ENCODE data around the gene CPNE5.

CPNE5 gene

DNA sequence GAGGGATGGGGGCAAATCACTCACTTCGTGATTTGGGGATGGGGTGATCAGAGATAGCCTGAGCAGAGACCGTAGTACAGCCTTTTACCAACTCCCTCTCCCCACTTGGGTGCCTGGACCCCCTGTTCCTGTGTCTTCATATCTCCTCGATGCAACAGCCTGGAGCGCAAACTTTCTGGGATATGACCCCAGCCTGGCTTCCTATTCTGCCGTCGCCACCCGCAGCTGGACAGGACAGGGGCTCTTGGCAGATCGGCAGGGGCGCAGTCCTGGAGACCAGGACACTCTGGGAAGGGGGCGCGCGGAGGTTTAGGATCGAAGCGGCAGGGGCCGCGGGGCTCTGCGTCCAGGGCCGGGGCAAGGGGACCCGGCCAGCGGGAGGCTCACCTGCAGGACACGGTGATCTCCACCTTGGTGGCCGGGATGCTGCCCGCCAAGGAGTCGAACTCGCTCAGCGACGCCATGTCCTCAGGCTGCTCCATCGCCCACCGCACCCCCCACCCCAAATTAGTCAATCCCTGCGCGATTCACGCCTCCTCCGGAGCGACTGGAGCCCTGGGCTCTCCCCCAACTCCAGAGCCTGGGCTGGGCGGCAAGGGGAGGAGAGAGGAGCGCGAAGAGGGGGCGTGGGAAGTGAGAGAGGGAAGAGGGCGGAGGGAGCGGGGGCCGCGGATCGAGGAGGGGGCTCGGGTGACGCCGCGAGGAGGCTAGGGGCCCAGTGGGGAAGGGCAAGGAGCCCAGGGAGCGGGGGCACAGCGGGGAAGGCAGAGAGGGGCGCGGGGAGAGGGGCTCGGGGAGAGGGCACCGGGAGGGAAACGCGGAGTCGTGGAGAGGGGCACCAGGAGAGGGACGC is at the start of gene CPNE5:
Gene CPNE5, minus strand, starts transcription at position 549 of the 853 bp plus-strand sequence. Its CDS starts 67 bp downstream, at position 482.
- no peak for DNase-seq (ENCODE audit: low spot score)

DNA sequence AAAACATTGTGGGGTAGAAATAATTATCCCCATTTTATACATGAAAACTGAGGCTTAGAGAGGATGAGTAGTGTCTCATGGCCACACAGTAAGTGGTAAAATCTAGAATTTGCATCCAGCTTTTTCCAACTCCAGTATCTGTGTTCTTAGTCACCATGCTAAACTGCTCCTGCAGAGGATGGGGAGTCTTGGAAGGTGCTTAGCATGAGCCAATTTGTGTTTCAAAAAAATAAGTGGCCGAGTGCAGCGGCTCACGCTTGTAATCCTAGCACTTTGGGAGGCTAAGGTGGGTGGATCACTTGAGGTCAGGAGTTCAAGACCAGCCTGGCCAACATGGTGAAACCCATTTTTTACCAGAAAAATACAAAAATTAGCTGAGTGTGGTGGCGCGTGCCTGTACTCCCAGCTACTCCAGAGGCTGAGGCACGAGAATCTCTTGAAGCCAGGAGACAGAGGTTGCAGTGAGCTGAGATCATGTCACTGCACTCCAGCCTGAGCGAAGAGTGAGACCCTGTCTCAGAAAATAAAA is 48.9 kb upstream of the CPNE5 start:
- no peak for DNase-seq (ENCODE audit: low spot score)

DNA sequence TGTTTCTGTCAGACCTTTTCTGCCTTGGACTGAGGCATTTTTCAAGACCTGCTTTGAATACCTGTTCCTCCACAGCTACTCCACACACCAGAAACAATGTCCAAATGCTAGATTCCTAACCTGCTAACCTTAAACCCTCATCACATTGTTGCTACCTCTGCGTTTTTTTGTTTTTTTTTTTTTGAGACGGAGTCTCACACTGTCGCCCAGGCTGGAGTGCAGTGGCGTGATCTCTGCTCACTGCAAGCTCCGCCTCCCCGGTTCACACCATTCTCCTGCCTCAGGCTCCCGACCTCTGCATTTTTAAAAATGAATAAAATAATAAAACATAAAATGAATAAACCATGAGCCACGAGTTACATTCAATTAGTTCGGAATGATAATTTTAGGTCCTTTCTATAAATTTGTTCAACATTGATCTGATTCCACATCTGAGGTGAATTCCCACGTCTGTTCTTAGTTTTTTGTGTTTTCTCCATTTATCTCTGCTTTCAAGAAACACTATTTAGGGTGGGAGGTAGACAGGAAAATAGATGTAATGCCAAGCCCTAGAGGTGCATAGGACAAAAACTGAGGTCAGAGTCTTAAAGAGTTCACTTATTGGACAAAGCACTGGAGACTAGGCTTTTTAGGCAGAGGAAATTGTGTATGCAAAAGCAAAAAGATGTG is 47.8 kb upstream of the CPNE5 start:
- DNase-seq (ENCODE audit: low spot score): no peak

DNA sequence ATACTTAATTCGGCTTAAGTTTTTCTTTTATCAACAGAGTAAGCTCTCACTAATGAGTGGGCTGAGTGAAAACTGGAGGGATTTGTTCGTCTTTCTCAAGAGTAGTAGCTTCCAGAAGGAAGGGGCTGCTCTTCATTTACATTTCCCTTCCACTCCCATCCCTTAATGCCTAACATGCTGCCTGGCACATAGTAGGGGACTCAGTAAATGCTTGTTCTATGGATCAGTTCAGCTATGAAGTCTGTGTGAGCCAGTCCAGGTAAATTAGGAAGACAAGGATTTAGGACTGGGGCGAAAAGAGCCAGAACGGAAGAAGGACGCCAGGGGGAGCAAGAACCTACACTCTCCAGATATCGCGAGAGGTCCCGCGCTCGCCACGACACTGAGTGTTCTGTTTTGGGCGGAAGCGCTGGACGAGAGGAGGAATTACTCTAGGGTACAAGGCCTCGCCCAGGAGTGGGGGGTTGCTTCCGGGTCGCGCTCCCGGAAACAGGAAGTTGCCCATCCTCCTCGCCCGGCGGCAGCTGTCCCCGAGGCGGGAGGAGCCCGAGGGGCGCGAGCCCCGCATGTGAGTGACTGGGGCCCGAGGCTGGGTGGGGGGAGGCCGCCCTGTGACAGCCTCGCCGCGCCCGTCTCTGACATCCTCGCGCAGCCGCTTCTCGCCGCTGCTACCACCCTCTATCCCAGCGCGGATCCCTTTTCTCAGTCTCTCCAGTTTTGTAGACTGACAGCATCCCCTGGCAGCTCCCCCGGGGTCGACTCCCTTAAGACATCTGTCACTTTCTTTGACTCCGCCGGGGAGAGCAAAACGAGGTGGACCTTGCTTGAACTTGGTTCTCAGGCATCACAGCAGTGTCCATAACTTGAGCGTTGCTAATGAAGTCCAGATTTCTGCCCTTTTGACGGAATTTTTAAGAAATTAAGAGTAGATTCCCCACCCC is 46.5 kb upstream of the CPNE5 start, which contains the start of gene C6orf89:
Gene C6orf89, plus strand, starts transcription at position 492 of the 941 bp plus-strand sequence. CDS start 13,493 bp downstream, outside the sequence.
- DNase-seq (ENCODE audit: low spot score): peak; percentile 98

DNA sequence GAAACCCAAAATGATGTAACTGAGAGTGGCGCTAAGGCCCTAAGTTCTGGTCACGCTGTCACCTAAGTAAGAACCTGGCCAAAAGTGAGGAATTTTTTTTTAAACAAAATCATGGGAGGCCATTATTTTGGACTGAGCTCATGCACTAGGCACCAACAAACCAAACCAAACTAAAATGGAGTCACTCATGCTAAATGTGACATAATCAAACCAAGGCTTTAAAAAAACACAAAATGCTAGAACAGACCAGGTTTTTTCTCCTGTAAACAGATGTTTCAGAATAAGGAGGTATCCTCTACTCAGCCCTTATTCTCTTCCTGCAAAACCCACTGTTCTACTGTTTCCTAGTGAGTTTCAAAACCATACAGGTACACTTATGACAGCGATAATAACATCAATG is 45.4 kb upstream of the CPNE5 start:
- no peak for DNase-seq (ENCODE audit: low spot score)

DNA sequence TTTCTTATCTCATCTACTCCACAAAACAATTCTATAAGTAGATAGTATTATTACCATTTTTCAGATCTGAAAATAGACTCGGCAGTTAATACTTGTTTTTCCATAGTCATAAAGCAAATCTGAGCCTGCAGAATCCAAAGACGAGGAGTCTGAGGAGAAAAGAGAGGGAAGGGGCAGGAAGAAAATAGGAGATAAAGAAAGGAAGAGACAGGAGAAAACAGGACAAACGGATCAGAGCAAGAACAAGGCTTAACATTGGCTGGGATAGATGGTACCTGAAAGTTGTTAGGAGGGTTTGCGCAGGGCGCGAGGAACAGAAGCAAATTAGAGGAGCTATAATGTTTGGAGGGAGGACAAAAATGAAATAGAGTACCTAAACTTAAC is 36.0 kb upstream of the CPNE5 start:
- no peak for DNase-seq (ENCODE audit: low spot score)

DNA sequence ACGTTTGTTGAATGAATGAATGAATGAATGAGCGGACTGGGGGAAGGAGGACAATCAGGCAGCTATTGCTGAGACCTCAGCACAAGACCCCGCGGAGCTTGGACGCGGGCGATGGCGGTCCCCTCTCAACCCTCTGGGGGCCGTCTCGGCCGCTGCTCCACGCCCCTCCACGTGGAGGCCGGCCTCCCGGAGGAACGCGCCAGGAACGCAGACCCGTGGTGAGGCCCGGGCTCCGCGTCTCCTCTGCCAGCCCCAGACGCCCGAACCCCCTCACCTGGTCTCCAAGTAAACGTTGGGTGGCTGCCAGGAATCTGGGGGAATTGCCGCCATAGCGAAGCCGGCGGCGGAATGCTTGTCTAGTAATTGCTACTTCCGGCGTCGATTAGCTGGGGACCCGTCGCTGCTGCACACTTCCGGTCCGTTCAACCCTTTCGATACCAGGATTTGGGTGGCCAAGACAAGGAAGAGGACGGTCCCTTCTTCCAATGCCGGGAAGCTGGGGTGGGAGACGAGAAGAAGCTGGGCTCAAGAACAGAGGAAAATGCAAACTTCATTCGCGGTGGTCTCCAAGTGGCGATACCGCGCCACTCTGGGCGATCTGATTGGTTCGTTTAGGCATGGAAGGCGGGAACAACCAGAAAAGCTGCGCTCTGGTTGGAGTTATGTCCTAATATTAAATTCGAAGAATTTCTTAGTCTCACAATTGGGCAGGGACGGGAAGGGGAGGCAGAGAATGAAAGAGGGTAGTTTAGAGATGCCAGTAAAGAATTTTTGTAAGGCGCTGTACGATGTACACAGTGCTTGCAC is 35.4 kb upstream of the CPNE5 start, which contains the start of gene PPIL1:
Gene PPIL1, minus strand, starts transcription at position 361 of the 807 bp plus-strand sequence. Its CDS starts 31 bp downstream, at position 330.
- peak; percentile 91 for DNase-seq (ENCODE audit: low spot score)

DNA sequence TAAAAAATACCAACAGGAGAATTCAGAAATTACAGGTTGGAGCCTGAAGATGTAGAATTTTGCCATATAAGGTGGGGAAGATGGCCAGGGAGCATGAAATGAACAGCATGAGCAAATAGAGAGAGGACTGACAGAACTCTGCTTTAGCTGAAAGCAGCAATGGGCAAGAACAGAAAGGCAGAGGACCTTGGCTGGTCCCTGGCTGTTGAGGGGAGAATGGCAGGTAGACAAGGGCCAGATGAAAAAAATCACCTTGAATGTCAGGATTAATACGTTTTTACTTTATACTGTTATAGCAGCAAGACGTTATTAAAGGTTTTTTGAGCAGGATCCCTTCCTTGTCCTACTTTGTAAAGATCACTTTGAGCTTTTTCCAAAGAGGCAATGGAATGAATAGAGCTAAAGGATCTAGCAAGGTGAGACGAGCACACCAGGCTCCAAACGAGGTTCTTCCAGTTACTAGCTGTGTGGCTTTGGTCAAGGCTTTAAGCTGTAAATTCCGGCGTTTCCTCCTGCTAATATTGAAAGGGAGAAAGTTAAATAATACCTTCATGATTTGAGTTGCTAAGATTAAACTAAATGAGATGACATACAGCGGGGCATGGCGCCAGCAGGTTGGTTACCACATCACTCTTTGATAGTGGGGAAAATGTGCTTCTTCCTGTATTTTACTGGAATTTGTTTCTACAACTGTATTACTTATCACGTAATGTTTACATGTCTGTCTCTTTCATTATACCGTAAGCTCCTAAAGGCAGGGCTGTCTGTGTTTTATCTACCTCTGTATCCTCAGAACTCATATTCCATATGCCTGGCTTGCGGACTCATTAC is 34.6 kb upstream of the CPNE5 start:
- peak; percentile 49 for DNase-seq (ENCODE audit: low spot score)

DNA sequence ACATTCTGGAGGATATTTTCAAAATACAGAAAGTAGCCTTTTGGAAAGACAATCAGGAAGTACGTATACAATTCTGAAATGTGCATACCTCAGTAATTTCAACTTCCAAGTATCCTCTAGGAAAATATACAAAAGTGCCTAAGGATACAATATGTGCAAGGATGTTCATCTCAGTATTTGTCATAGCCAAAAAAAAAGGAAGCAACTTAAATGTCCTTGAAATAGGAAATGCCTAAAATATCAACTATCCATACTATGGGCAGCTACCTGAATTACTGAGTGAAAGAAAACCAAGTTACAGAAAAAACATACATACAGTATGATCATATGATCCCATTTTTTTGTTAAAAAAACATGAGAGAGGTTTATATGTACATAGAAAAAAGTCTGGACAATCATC is 33.9 kb upstream of the CPNE5 start:
- DNase-seq (ENCODE audit: low spot score): no peak

DNA sequence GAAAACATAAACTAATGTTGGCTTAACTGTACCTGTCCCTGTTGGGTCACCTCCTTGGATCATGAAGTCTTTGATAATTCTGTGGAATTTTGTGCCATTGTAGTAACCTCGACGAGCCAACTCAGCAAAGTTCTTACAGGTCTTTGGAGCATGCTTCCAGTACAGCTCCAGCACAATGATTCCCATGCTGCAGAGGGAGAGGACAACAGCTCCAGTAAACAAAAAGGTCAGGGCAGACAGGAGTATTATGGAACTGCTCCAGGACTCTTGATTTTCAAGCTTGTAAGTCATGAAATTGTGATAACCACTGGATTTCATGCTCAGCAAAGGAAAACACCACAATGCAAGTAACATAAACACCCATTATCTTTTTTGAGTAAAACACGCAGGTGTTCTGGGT is 32.4 kb upstream of the CPNE5 start:
- DNase-seq (ENCODE audit: low spot score): no peak

DNA sequence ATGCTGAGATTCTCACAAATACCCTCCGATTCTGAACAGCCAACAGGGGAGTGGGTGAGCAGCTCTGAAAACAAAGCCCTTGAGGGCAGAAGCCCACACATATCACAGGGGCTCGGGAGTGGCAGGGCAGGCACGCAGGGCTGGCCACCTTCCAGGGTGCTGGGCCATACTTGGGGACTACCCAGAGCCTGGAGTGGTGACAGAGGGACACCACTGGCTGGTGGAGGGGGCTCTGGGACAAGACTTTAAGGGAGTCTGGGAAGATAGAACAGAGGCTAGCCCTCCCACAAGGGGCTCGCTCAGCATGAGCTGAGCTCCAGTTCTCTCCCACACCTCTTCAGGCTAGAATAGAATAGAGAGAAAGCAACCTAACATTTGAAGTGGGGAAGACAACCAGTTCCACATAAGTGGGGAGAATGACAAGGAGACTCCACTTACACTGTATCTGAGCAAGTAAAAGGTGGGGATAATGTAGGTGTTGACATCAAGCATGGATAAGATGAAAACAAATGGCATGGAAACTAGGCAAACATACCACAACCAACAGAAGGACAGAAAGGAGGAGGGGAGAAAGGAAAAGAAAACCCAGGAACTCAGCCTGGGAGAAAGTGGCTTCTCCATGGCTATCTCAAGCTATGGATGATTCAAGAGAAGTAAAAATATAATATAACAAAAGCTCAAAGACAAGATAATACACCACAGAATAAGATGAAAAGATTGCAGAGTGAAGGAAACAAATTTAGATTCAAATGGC is 28.4 kb upstream of the CPNE5 start:
- DNase-seq (ENCODE audit: low spot score): no peak

DNA sequence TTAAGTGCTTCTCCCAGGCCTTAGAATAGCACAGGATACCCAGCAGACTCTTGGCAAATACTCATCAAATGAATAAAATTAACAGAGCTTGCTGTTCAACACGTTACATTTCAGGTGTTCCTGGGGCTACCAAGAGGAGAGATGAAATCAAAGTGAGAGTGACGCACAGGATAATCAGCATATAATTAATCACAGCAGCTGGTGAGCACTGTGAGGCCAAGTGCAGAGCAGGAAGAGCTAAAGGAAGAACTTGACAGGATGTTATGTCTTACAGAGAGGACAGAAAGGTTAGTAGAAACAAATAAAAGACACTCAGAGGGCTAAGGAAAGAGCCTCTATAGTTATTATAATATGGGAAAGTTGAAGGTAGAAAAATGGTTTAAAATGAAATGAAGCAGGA is 26.6 kb upstream of the CPNE5 start:
- DNase-seq (ENCODE audit: low spot score): no peak

DNA sequence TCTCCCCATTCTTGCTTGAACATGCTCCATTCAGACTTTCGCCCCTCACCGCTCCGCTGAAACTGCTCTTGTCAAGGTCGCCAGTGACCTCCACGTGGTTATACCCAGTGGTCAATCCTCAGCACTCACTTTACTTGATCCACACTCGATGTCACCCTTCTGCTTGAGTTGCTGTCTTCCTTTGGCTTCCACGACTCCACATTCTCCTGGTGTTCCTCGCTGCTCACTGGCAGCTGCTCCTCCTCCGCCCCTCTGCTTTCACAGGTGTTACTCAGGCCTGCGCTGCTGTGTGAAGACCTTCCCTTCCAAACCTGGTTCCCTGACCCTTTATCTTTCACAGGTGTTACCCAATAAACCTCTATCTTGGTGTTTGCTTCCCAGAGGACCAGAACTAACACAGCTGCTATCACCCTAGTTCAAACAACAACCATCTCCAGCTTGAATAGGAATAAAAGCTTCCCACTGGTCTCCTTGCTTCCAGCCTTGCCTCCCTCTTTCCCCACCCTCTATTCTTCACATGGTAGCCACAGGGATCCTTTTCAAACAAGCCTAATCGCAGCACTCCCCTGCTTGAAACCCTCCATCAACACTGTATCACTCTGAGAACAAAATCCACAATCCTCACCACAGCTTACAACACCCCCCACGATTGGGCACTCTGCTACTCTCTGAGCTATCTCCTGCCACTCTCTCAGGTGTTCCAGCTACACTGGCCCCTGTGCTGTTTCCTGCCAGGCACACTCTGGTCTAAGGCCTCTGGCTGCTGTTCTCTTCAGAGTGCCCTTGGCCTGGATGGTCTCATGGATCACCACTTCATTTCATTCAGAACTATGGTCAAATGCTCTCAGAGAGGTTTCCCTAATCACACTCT is 24.7 kb upstream of the CPNE5 start:
- DNase-seq (ENCODE audit: low spot score): no peak

DNA sequence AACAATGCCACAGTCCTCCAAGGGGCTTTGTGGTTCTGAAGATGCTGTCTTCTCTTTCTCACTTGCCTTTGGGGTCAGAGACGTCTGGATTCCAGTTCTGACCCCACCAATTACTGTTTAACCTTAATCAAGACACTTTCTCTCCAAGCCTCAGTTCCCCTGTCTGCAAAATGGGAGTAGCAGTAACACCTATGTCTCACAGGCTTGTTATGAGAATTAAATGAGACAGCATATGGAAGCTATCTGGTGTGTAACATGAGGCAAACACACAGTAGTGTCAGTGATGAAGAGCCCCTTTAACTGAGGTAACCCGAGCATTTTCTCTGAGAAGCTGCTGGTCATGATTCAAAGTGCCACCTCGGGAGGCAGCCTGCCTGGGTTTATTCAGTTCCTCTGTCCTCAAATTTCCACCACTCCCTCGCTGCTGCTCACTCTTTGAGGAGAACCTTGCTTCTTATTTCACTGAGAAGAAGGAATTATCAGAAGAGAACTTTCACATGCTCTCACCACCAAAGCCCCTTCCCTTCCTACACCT is 23.7 kb upstream of the CPNE5 start:
- DNase-seq (ENCODE audit: low spot score): peak; percentile 31

DNA sequence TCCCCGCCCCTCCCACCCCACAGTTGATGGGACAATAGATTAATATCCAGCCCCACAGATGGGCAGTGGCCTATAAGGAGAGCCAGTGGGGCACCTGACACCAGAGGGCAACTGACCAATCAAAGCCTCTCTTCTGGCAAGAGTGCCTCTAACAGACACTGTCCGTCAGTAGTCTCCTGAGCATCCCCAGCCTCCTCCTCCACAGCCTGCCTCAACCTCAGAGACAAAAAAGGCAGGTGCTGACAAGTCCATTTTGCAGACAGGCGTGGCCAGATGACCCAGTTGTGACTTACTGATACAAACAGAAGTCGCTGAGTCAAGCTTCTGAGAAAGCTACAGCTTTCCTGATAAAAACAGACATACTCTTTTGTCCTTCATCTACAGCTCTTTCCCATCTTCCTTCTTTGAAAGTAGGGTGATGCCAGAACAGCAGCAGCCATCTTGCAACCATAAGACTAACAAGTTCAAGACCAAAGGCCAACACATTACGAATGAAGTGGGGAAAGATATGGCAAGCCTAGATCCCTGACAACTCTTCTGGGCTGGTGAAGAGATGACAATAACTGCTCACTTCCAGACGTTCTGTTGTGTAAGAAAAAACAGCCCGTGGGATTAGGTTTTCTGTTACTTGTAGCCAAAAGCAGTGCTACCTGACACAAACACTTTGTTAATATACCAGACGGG is 23.1 kb upstream of the CPNE5 start:
- peak; percentile 83 for DNase-seq (ENCODE audit: low spot score)

DNA sequence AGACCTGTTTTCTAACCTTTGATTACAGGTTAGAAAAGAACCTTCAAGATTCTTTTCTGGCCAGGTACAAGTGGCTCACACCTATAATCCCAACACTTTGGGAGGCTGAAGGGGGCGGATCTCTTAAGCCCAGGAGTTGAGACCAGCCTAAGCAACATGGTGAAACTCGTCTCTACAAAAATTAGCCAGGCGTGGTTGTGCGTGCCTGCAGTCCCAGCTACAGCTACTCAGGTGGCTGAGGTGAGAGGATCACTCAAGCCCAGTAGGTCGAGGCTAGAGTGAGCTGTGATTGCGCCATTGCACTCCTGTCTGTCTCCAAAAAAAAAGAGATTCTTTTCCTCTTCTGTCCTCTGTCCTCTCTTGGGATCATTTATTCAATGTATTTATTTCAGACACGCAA is 20.9 kb upstream of the CPNE5 start:
- no peak for DNase-seq (ENCODE audit: low spot score)

DNA sequence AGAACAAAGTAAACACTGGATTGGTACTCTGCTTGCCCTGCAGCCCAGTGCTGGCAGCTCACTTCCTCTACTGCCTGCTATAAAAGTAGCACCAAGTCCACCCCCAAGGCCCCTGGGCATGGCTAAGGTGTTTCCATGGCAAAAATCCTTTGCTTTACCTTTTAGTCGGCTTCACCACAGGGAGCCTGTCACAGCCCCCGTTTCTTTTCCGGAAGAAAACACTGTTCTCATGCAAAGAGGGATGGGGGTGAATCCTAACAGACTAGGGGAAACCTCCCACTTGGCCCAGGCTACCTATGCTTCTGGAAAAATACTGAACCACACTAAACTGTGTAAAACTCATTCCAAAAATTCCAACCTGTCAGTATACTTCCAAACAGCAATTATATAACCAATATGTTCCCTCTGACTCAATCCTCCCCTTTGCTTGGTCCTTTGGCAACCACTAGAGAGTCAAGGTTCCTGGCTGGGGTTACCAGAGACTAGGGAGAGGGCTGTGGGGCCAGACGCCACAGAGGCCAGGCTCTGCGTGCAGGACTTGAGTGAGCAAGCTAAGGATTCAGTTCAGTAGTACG is 19.2 kb upstream of the CPNE5 start:
- DNase-seq (ENCODE audit: low spot score): no peak

Measured in hematopoietic multipotent progenitor cell treated with erythropoietin and hydrocortisone succinate and interleukin-3 and kit ligand, for 15 days (in vitro differentiated cells).